Measurements from ENCODE around the gene PLA2G5.

Gene PLA2G5

GRCh38 chr1:20141466-20141865 is 71.5 kb downstream of the PLA2G5 start:
- Histone ChIP-seq H3K79me2 (ENCODE audit: insufficient read depth, low read length) (no peaks in the 10 kb centered on the region), H3K27me3 (ENCODE audit: insufficient read depth, low read length) (no peaks in the 10 kb centered on the region), H3K9ac (ENCODE audit: low read length) (no peak overlapping the region), H3K36me3 (ENCODE audit: insufficient read depth, low read length) (no peaks in the 10 kb centered on the region), H4K20me1 (ENCODE audit: insufficient read depth, low read length) (no peaks in the 10 kb centered on the region), H3K9me2 (ENCODE audit: low read depth, low read length) (no peaks in the 10 kb centered on the region), H2AFZ (ENCODE audit: low read length) (no peak overlapping the region), H3F3A (ENCODE audit: insufficient read depth, low read length) (no peaks in the 10 kb centered on the region), H3K9me3 (ENCODE audit: low read length) (no peaks in the 10 kb centered on the region), H3K27ac (ENCODE audit: low read depth, low read length, poor library complexity, severe bottlenecking) (no peak overlapping the region), H3K4me1 (ENCODE audit: insufficient read depth, low read length, severe bottlenecking) (no peaks in the 10 kb centered on the region), H3K4me3 (ENCODE audit: low read depth, low read length, poor library complexity, severe bottlenecking) (no peak overlapping the region), H3K4me2 (ENCODE audit: low read length) (no peak overlapping the region)
- no peak for TF ChIP-seq EZH2 (IDR thresholded peaks at IDR 0.05; ENCODE audit: borderline replicate concordance, low read length)
- no peak for TF ChIP-seq CTCF (IDR thresholded peaks at IDR 0.05; ENCODE audit: low read length)

Data from OCI-LY1 (cell line).